Keratinocyte (primary cell): ENCODE results near the gene ARHGAP18. TPM values are rescaled to one million over a fixed set of nuclear protein-coding genes. Genes with fewer than 3 reads are reported as not detected.

Experiments
- DNase-seq: peaks from one replicate; pipeline ENCODE4 v3.0.0-alpha.2; 2011; ENCODE audit warnings: low read depth, missing footprints, low spot score
- FAIRE-seq: peaks from 2 replicates; lab custom pipeline; 2011; peaks lifted over from hg19 to GRCh38; lab: Jason Lieb, UNC
- H2AFZ ChIP-seq: 2 replicates; pipeline ENCODE4 v1.6.0; 2012; ENCODE audit warnings: low read length, control low read depth, inconsistent platforms; ENCODE audit not compliant: control insufficient read depth
- H3K27ac ChIP-seq: 2 replicates; pipeline ENCODE4 v1.5.1; 2011; ENCODE audit warnings: low read length; ENCODE audit not compliant: control insufficient read depth, insufficient read depth
- H3K27me3 ChIP-seq: 3 replicates; pipeline ENCODE4 v1.6.0; 2011; ENCODE audit warnings: low read length; ENCODE audit not compliant: control insufficient read depth, insufficient read depth; ENCODE audit errors: extremely low read depth
- H3K36me3 ChIP-seq, 2 experiments: 2 replicates in 1 of 2; 3 replicates in 1 of 2; pipeline ENCODE4 v1.5.1; 2011; ENCODE audit warnings: low read length in 2 of 2, mild to moderate bottlenecking in 1 of 2; ENCODE audit not compliant: control insufficient read depth in 2 of 2, insufficient read depth in 2 of 2; ENCODE audit errors: extremely low read depth in 1 of 2
- H3K4me1 ChIP-seq: 3 replicates; pipeline ENCODE4 v1.5.1; 2011; ENCODE audit warnings: low read length; ENCODE audit not compliant: control insufficient read depth, insufficient read depth; ENCODE audit errors: extremely low read depth
- H3K4me2 ChIP-seq: 3 replicates; pipeline ENCODE4 v1.6.0; 2011; ENCODE audit warnings: low read depth, low read length; ENCODE audit not compliant: control insufficient read depth, insufficient read depth; ENCODE audit errors: extremely low read depth
- H3K4me3 ChIP-seq, 3 experiments: fragments of 200-600 bp in 1 of 3; sonication (generic) in 1 of 3; 2 replicates in 2 of 3; 3 replicates in 1 of 3; pipeline ENCODE4 v1.5.1; 2011 to 2016; ENCODE audit warnings: low read length in 3 of 3, mild to moderate bottlenecking in 3 of 3, control low read depth in 2 of 3, inconsistent platforms in 1 of 3, low read depth in 1 of 3, mixed read lengths in 1 of 3, mixed run types in 1 of 3, moderate library complexity in 1 of 3; ENCODE audit not compliant: control insufficient read depth in 2 of 3, insufficient read depth in 2 of 3; ENCODE audit errors: extremely low read depth in 1 of 3
- H3K79me2 ChIP-seq: 2 replicates; pipeline ENCODE4 v1.6.0; 2012; ENCODE audit warnings: low read length; ENCODE audit not compliant: control insufficient read depth, insufficient read depth
- H3K9ac ChIP-seq: 3 replicates; pipeline ENCODE4 v1.6.0; 2011; ENCODE audit warnings: low read length; ENCODE audit not compliant: control insufficient read depth, insufficient read depth; ENCODE audit errors: extremely low read depth
- H3K9me1 ChIP-seq: 3 replicates; pipeline ENCODE4 v1.6.0; 2011; ENCODE audit warnings: low read length; ENCODE audit not compliant: control insufficient read depth, insufficient read depth; ENCODE audit errors: extremely low read depth
- H3K9me3 ChIP-seq: 2 replicates; pipeline ENCODE4 v1.5.1; 2012; ENCODE audit warnings: low read depth, low read length; ENCODE audit not compliant: control insufficient read depth
- H4K20me1 ChIP-seq: 3 replicates; pipeline ENCODE4 v1.6.0; 2011; ENCODE audit warnings: low read length; ENCODE audit not compliant: control insufficient read depth, insufficient read depth; ENCODE audit errors: extremely low read depth
- CTCF ChIP-seq, 3 experiments: IDR thresholded peaks in 1 of 3; conservative IDR thresholded peaks in 1 of 3; optimal IDR thresholded peaks in 1 of 3; 2 replicates in 2 of 3; 3 replicates in 1 of 3; pipeline versions ENCODE3 to v1.5.1; 2011; ENCODE audit warnings: low read length in 3 of 3, mild to moderate bottlenecking in 3 of 3, moderate library complexity in 2 of 3, control low read depth in 1 of 3, inconsistent platforms in 1 of 3; ENCODE audit not compliant: insufficient read depth in 2 of 3; ENCODE audit errors: extremely low read depth in 1 of 3
- EZH2 ChIP-seq: IDR thresholded peaks from one replicate; pipeline ENCODE4 v1.6.1; 2012; ENCODE audit warnings: inconsistent platforms, mild to moderate bottlenecking, low read length, moderate library complexity
- dilution Hi-C: fragments of 300-500 bp; cut with MboI; formaldehyde crosslinking; loops from one replicate; pipeline ENCODE4 v1.7.0; 2020; ENCODE audit warnings: low sequenced_read_pairs; ENCODE audit not compliant: extremely low pct_ligation_motif_present
- polyA plus RNA-seq, 5 experiments: library from polyadenylated mRNA; depleted of rRNA in 3 of 5; stranded (reverse) in 3 of 5; stranded (forward) in 1 of 5; unstranded in 1 of 5; fragments of >200 nt; gene quantifications; 1 replicate in 1 of 5; 2 replicates in 3 of 5; 3 replicates in 1 of 5; pipeline versions ENCODE4 v1.2.1 to v1.2.3, GENCODE V29; 2011 to 2012; ENCODE audit warnings: missing spikeins in 2 of 5, low read depth in 1 of 5, low replicate concordance in 1 of 5

The ARHGAP18 gene
- polyA plus RNA-seq, 1 donor (not counting 4 experiments of a cell fraction or from before 2014, with no cell fraction given), result 17.7 TPM

GRCh38 chr6:129644567-129645015 lies 65.4 kb downstream of the ARHGAP18 start:
- dilution Hi-C loops, result no loop called here
- no peaks in the 10 kb centered on the region for H3K9me3 ChIP-seq
- no peaks in the 10 kb centered on the region for H3K9me1 ChIP-seq
- H3K4me1 ChIP-seq, result peaks cover 29% of the 10 kb centered on the region
- DNase-seq (no peak), FAIRE-seq (peak; percentile 62)
- peak overlapping the region in 1 of 3 experiments; percentile 12 for H3K4me3 ChIP-seq
- H3K36me3 ChIP-seq, result no peaks in the 10 kb centered on the region
- H3K79me2 ChIP-seq, result peaks cover 22% of the 10 kb centered on the region
- peak overlapping the region; percentile 46 for H3K27ac ChIP-seq
- H2AFZ ChIP-seq, result no peak overlapping the region
- no peaks in the 10 kb centered on the region for H4K20me1 ChIP-seq
- peak overlapping the region; percentile 22 for H3K9ac ChIP-seq
- no peak for TF ChIP-seq CTCF (optimal IDR thresholded peaks at IDR 0.05 in 1 of 3, IDR thresholded peaks at IDR 0.05 in 1 of 3, conservative IDR thresholded peaks at IDR 0.05 in 1 of 3; ENCODE audit: extremely low read depth in 1 of 3, insufficient read depth in 2 of 3, low read length in 3 of 3)
- TF ChIP-seq EZH2, result no peak
- peak overlapping the region; percentile 61 for H3K4me2 ChIP-seq
- H3K27me3 ChIP-seq, result no peaks in the 10 kb centered on the region

GRCh38 chr6:129643968-129644367 lies 66.0 kb downstream of the ARHGAP18 start:
- TF ChIP-seq EZH2 (no peak), CTCF (optimal IDR thresholded peaks at IDR 0.05 in 1 of 3, IDR thresholded peaks at IDR 0.05 in 1 of 3, conservative IDR thresholded peaks at IDR 0.05 in 1 of 3; ENCODE audit: extremely low read depth in 1 of 3, insufficient read depth in 2 of 3, low read length in 3 of 3) (no peak)
- peak; percentile 93 for FAIRE-seq
- H3K9me3 ChIP-seq, result no peaks in the 10 kb centered on the region
- peak overlapping the region; percentile 46 for H3K27ac ChIP-seq
- H3K27me3 ChIP-seq, result no peaks in the 10 kb centered on the region
- dilution Hi-C loops, result no loop called here
- H3K9ac ChIP-seq, result no peak overlapping the region
- no peak overlapping the region for H2AFZ ChIP-seq
- no peaks in the 10 kb centered on the region for H3K36me3 ChIP-seq
- no peak for DNase-seq
- no peaks in the 10 kb centered on the region for H3K9me1 ChIP-seq
- no peaks in the 10 kb centered on the region for H4K20me1 ChIP-seq
- peaks cover 22% of the 10 kb centered on the region for H3K79me2 ChIP-seq
- H3K4me2 ChIP-seq, result peak overlapping the region; percentile 61
- H3K4me1 ChIP-seq, result peaks cover 29% of the 10 kb centered on the region
- no peak overlapping the region for H3K4me3 ChIP-seq
